GM18868 (cell line): Measurements from ENCODE around the gene SH3TC2.

ENCODE experiments used
- ATAC-seq: cut with Tn5 transposase; IDR thresholded peaks from one replicate; pipeline ENCODE4 v1.9.1; 2021; ENCODE audit warnings: mild to moderate bottlenecking, moderate library complexity; ENCODE audit not compliant: unreplicated experiment

The SH3TC2 gene

GRCh38 chr5:149061341-149061740 lies 1.5 kb downstream of the SH3TC2 start:
- no peak for ATAC-seq

- ATAC-seq, result no peak
Observed at GRCh38 chr5:149060325-149060724, 2.5 kb downstream of the SH3TC2 start.

GRCh38 chr5:149056616-149057165 lies 6.2 kb downstream of the SH3TC2 start:
- ATAC-seq, result no peak

- no peak for ATAC-seq
Observed at GRCh38 chr5:149054416-149054815, 8.4 kb downstream of the SH3TC2 start.

GRCh38 chr5:149053072-149053695 lies 9.7 kb downstream of the SH3TC2 start:
- no peak for ATAC-seq

- ATAC-seq, result no peak
Observed at GRCh38 chr5:149049371-149049781, 13.5 kb downstream of the SH3TC2 start.

GRCh38 chr5:149048811-149049210 lies 14.1 kb downstream of the SH3TC2 start:
- ATAC-seq, result no peak

- ATAC-seq, result no peak
Observed at GRCh38 chr5:149047462-149047861, 15.4 kb downstream of the SH3TC2 start.

- ATAC-seq, result no peak
Observed at GRCh38 chr5:149046196-149046829, 16.5 kb downstream of the SH3TC2 start.

GRCh38 chr5:149045089-149045460 lies 17.8 kb downstream of the SH3TC2 start:
- ATAC-seq, result no peak

- ATAC-seq, result no peak
Observed at GRCh38 chr5:149044453-149045088, 18.3 kb downstream of the SH3TC2 start.

- ATAC-seq, result no peak
Observed at GRCh38 chr5:149043641-149044040, 19.2 kb downstream of the SH3TC2 start.

GRCh38 chr5:149042865-149043264 lies 20.0 kb downstream of the SH3TC2 start:
- ATAC-seq, result no peak

GRCh38 chr5:149041242-149041641 lies 21.6 kb downstream of the SH3TC2 start:
- no peak for ATAC-seq

GRCh38 chr5:149040421-149040820 lies 22.4 kb downstream of the SH3TC2 start:
- no peak for ATAC-seq

- ATAC-seq, result no peak
Observed at GRCh38 chr5:149039506-149039905, 23.4 kb downstream of the SH3TC2 start.

GRCh38 chr5:149038336-149039080 lies 24.4 kb downstream of the SH3TC2 start:
- ATAC-seq, result no peak

- no peak for ATAC-seq
Observed at GRCh38 chr5:149037817-149038216, 25.0 kb downstream of the SH3TC2 start.

- ATAC-seq, result no peak
Observed at GRCh38 chr5:149036970-149037369, 25.9 kb downstream of the SH3TC2 start.

- no peak for ATAC-seq
Observed at GRCh38 chr5:149036168-149036567, 26.7 kb downstream of the SH3TC2 start.

GRCh38 chr5:149035372-149035790 lies 27.5 kb downstream of the SH3TC2 start:
- peak; percentile 92 for ATAC-seq
